CD4-positive, alpha-beta T cell (primary cell): Measurements from ENCODE around the gene APOL2. TPM values are rescaled to one million over a fixed set of nuclear protein-coding genes. Genes with fewer than 3 reads are reported as not detected.

Experiments used
- ATAC-seq: fragments of 200-7000 bp; cut with Tn5 transposase; one replicate; pipeline ENCODE4 v1.10.0; 2022; ENCODE audit warnings: mild to moderate bottlenecking; ENCODE audit not compliant: poor library complexity
- CTCF ChIA-PET: fragments of 350-600 bp; sonication (Branson Sonifier 250); formaldehyde crosslinking; loops from one replicate; lab custom pipeline; 2021; ENCODE audit warnings: antibody characterized with exemption, inconsistent platforms; lab: Charles Lee
- POLR2A ChIA-PET: fragments of 350-600 bp; sonication (Branson Sonifier 250); formaldehyde crosslinking; loops from one replicate; lab custom pipeline; 2021; ENCODE audit warnings: antibody characterized with exemption, inconsistent platforms; lab: Charles Lee
- DNase-seq, 14 experiments: peaks; one replicate each; pipeline ENCODE4 v3.0.0-alpha.2; 2013 to 2020; ENCODE audit warnings: mixed read lengths in 2 of 14
- H3K27ac ChIP-seq, 2 donors: one replicate each; pipeline versions ENCODE4 v1.5.1 to v1.7.0; 2013; ENCODE audit warnings: low read length in 2 of 2, low read depth in 1 of 2, mild to moderate bottlenecking in 1 of 2
- H3K27me3 ChIP-seq, 2 experiments: 1 replicate in 1 of 2; 2 replicates in 1 of 2; pipeline versions ENCODE4 v1.6.1 to v1.7.0; 2013; ENCODE audit warnings: low read length in 2 of 2, control low read depth in 1 of 2, mild to moderate bottlenecking in 1 of 2, moderate library complexity in 1 of 2; ENCODE audit not compliant: insufficient read depth in 2 of 2, control insufficient read depth in 1 of 2
- H3K36me3 ChIP-seq: one replicate; pipeline ENCODE4 v1.6.1; 2013; ENCODE audit warnings: low read length, control low read depth; ENCODE audit not compliant: insufficient read depth
- H3K4me1 ChIP-seq: one replicate; pipeline ENCODE4 v1.6.1; 2013; ENCODE audit warnings: low read length, control low read depth; ENCODE audit not compliant: insufficient read depth
- H3K4me3 ChIP-seq: one replicate; pipeline ENCODE4 v1.5.1; 2013; ENCODE audit warnings: mild to moderate bottlenecking, low read length, moderate library complexity
- H3K9me3 ChIP-seq, 2 experiments: 1 replicate in 1 of 2; 2 replicates in 1 of 2; pipeline versions ENCODE4 v1.6.1 to v1.7.0; 2013; ENCODE audit warnings: low read length in 2 of 2, mild to moderate bottlenecking in 2 of 2, control low read depth in 1 of 2, moderate library complexity in 1 of 2; ENCODE audit not compliant: control insufficient read depth in 1 of 2, insufficient read depth in 1 of 2
- H3K27ac Mint-ChIP-seq: one replicate; pipeline ENCODE4 v1.8.0; 2020; ENCODE audit warnings: mixed read lengths
- H3K27me3 Mint-ChIP-seq: one replicate; pipeline ENCODE4 v1.8.0; 2021; ENCODE audit warnings: mixed read lengths
- H3K36me3 Mint-ChIP-seq: one replicate; pipeline ENCODE4 v1.8.0; 2021; ENCODE audit warnings: low read depth, mixed read lengths
- H3K4me1 Mint-ChIP-seq: one replicate; pipeline ENCODE4 v1.8.0; 2021; ENCODE audit warnings: low read depth, mixed read lengths
- H3K4me3 Mint-ChIP-seq: one replicate; pipeline ENCODE4 v1.8.0; 2020; ENCODE audit warnings: mild to moderate bottlenecking, mixed read lengths
- H3K9me3 Mint-ChIP-seq: one replicate; pipeline ENCODE4 v1.8.0; 2020; ENCODE audit warnings: mixed read lengths
- CTCF ChIP-seq: fragments of 200-600 bp; IDR thresholded peaks from one replicate; pipeline ENCODE4 v1.8.0; 2022; ENCODE audit warnings: antibody characterized with exemption, mild to moderate bottlenecking
- intact Hi-C, 2 experiments: fragments of 100-400 bp; cut with DNase I in 1 of 2; cut with micrococcal nuclease in 1 of 2; formaldehyde crosslinking; loops; one replicate each; pipeline versions ENCODE4 v1.15.1 to v1.9.0; 2023 to 2025; cut with DNase I, micrococcal nuclease
- total RNA-seq, 174 experiments: library from RNA in 2 of 174; stranded (reverse) in 2 of 174; gene quantifications; one replicate each; pipeline ENCODE4 v1.2.3 and lab custom pipeline; 2021 to 2026

Gene APOL2
- total RNA-seq, 2 experiments from 2014 or later, result 17.8 to 21.8 TPM

- no peaks in the 10 kb centered on the region for H3K36me3 Mint-ChIP-seq
- CTCF ChIA-PET, result no interaction called here
- H3K36me3 ChIP-seq, result no peaks in the 10 kb centered on the region
Measured at GRCh38 chr22:36184433-36185025, 54.8 kb downstream of the APOL2 start.

GRCh38 chr22:36183446-36183845 is 55.9 kb downstream of the APOL2 start:
- no peak overlapping the region for H3K4me3 ChIP-seq
- DNase-seq (no peak), ATAC-seq (no peak)
- Mint-ChIP-seq H3K27me3 (no peaks in the 10 kb centered on the region), H3K36me3 (no peaks in the 10 kb centered on the region), H3K9me3 (no peaks in the 10 kb centered on the region), H3K4me1 (peaks cover 6% of the 10 kb centered on the region), H3K4me3 (no peak overlapping the region), H3K27ac (no peak overlapping the region)
- peaks cover 7% of the 10 kb centered on the region for H3K4me1 ChIP-seq
- H3K36me3 ChIP-seq, result no peaks in the 10 kb centered on the region
- H3K9me3 ChIP-seq, result no peaks in the 10 kb centered on the region
- intact Hi-C loops, result loop anchor here in 1 of 2 experiments (5.0 kb wide), 1 partner anchor 556 kb away; no protein-coding TSS in a partner anchor
- no peak overlapping the region for H3K27ac ChIP-seq
- CTCF ChIA-PET, result no interaction called here
- H3K27me3 ChIP-seq, result peaks cover 0 to 2% of the 10 kb centered on the region in 2 experiments
- TF ChIP-seq CTCF, result no peak
- POLR2A ChIA-PET, result no interaction called here

More at GRCh38 chr22:36184433-36185025, 54.8 kb downstream of the APOL2 start:
- POLR2A ChIA-PET, result no interaction called here
- Mint-ChIP-seq H3K4me1 (peaks cover 6% of the 10 kb centered on the region), H3K27ac (no peak overlapping the region), H3K27me3 (no peaks in the 10 kb centered on the region), H3K4me3 (no peak overlapping the region), H3K9me3 (no peaks in the 10 kb centered on the region)
- H3K9me3 ChIP-seq, result no peaks in the 10 kb centered on the region
- ATAC-seq, result no peak
- no peak for TF ChIP-seq CTCF
- H3K27ac ChIP-seq, result no peak overlapping the region
- peaks cover 0 to 2% of the 10 kb centered on the region in 2 experiments for H3K27me3 ChIP-seq
- H3K4me3 ChIP-seq, result no peak overlapping the region
- no peak for DNase-seq
- peaks cover 7% of the 10 kb centered on the region for H3K4me1 ChIP-seq
- intact Hi-C loops, result loop anchor here in 1 of 2 experiments (5.0 kb wide), 1 partner anchor 557 kb away; no protein-coding TSS in a partner anchor

- H3K4me3 ChIP-seq, result no peak overlapping the region
- ATAC-seq, result no peak
- no peaks in the 10 kb centered on the region for H3K27me3 Mint-ChIP-seq
- no peaks in the 10 kb centered on the region for H3K36me3 ChIP-seq
- H3K27ac ChIP-seq, result no peak overlapping the region
- no peaks in the 10 kb centered on the region for H3K36me3 Mint-ChIP-seq
- H3K4me1 ChIP-seq, result peaks cover 7% of the 10 kb centered on the region
- no peak for TF ChIP-seq CTCF
- no peaks in the 10 kb centered on the region for H3K9me3 Mint-ChIP-seq
- intact Hi-C loops, result loop anchor here in 1 of 2 experiments (5.0 kb wide), 1 partner anchor 556 kb away; no protein-coding TSS in a partner anchor
- ChIA-PET CTCF (no interaction called here), POLR2A (no interaction called here)
- peaks cover 0 to 2% of the 10 kb centered on the region in 2 experiments for H3K27me3 ChIP-seq
- peaks cover 6% of the 10 kb centered on the region for H3K4me1 Mint-ChIP-seq
- H3K4me3 Mint-ChIP-seq, result no peak overlapping the region
- H3K9me3 ChIP-seq, result no peaks in the 10 kb centered on the region
- H3K27ac Mint-ChIP-seq, result no peak overlapping the region
- no peak for DNase-seq
Measured at GRCh38 chr22:36182857-36183256, 56.5 kb downstream of the APOL2 start.
